Activated T-helper 9 cell treated with anti-CD3 and anti-CD28 coated beads, Interleukin-2, amount 50 U/mL, for 16 hours (primary cell): ENCODE results near the gene LRRC27.

Experiments
- DNase-seq: peaks from one replicate; pipeline ENCODE4 v3.0.0-alpha.2; 2020; ENCODE audit warnings: low read depth

LRRC27 gene

GRCh38 chr10:132301371-132302330, 30.3 kb upstream of the LRRC27 start:
- no peak for DNase-seq

GRCh38 chr10:132302421-132303310, 29.3 kb upstream of the LRRC27 start:
- DNase-seq, result no peak

- no peak for DNase-seq
Measured at GRCh38 chr10:132303361-132304115, 28.5 kb upstream of the LRRC27 start.

- DNase-seq, result no peak
Measured at GRCh38 chr10:132304756-132305509, 27.1 kb upstream of the LRRC27 start.

GRCh38 chr10:132305654-132306342, 26.2 kb upstream of the LRRC27 start:
- DNase-seq, result no peak

- DNase-seq, result no peak
Measured at GRCh38 chr10:132306343-132306685, 25.7 kb upstream of the LRRC27 start.

GRCh38 chr10:132306864-132307751, 24.9 kb upstream of the LRRC27 start:
- peak; percentile 24 for DNase-seq

GRCh38 chr10:132307823-132308586, 24.0 kb upstream of the LRRC27 start, which contains the start of gene STK32C:
STK32C (minus strand) TSS chr10:132307950; CDS start chr10:132307833, 117 bp downstream.
- peak; percentile 87 for DNase-seq

- no peak for DNase-seq
Measured at GRCh38 chr10:132308587-132309470, 23.2 kb upstream of the LRRC27 start.

- DNase-seq, result no peak
Measured at GRCh38 chr10:132309471-132309865, 22.5 kb upstream of the LRRC27 start.

- no peak for DNase-seq
Measured at GRCh38 chr10:132309879-132310591, 22.0 kb upstream of the LRRC27 start.

- DNase-seq, result no peak
Measured at GRCh38 chr10:132310701-132311337, 21.2 kb upstream of the LRRC27 start.

- no peak for DNase-seq
Measured at GRCh38 chr10:132311338-132311939, 20.6 kb upstream of the LRRC27 start.

GRCh38 chr10:132313305-132313704, 18.7 kb upstream of the LRRC27 start:
- no peak for DNase-seq

- no peak for DNase-seq
Measured at GRCh38 chr10:132313865-132314264, 18.1 kb upstream of the LRRC27 start.

- DNase-seq, result no peak
Measured at GRCh38 chr10:132314336-132314735, 17.7 kb upstream of the LRRC27 start.
